Measurements from ENCODE around the gene MUC4. TPM values are rescaled to one million over a fixed set of nuclear protein-coding genes. Genes with fewer than 3 reads are reported as not detected.
"Not testable (repeated sequence)": the region's sequence is repeated elsewhere in the genome, so short reads cannot be mapped to it uniquely, and the experiment has no call there.

Gene MUC4
- total and polyA plus RNA-seq, 2 experiments from 2014 or later = 1.3 TPM

DNA sequence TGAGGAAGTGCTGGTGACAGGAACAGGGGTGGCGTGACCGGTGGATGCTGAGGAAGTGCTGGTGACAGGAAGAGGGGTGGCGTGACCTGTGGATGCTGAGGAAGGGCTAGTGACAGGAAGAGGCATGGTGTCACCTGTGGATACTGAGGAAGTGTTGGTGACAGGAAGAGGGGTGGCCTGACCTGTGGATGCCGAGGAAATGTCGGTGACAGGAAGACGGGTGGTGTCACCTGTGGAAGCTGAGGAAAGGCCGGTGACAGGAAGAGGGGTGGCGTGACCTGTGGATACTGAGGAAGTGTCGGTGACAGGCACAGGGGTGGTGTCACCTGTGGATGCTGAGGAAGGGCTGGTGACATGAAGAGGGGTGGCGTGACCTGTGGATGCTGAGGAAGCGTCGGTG, 30.5 kb downstream of the MUC4 start:
- H3K36me3 Mint-ChIP-seq (ENCODE audit: low read depth) = peaks cover 59% of the 10 kb centered on the region
- H3K27ac Mint-ChIP-seq; H3K4me1 Mint-ChIP-seq; H3K4me3 ChIP-seq; H3K4me3 Mint-ChIP-seq; H2AFZ ChIP-seq; ATAC-seq; H3K27me3 ChIP-seq (ENCODE audit: insufficient read depth); H3K9me2 ChIP-seq (ENCODE audit: insufficient read depth); H3K27ac ChIP-seq (ENCODE audit: low read depth); H4K20me1 ChIP-seq (replicated peaks; ENCODE audit: insufficient read depth); H3K4me2 ChIP-seq; H3K4me1 ChIP-seq (ENCODE audit: insufficient read depth); H3F3A ChIP-seq (replicated peaks; ENCODE audit: low read depth); H3K36me3 ChIP-seq (ENCODE audit: insufficient read depth); DNase-seq (ENCODE audit: low spot score); H3K79me2 ChIP-seq (replicated peaks; ENCODE audit: insufficient read depth): not testable (repeated sequence)
- peaks cover 59% of the 10 kb centered on the region for H3K9me3 Mint-ChIP-seq
- H3K27me3 Mint-ChIP-seq (ENCODE audit: insufficient read depth, low read depth, poor library complexity) = peaks cover 22% of the 10 kb centered on the region

DNA sequence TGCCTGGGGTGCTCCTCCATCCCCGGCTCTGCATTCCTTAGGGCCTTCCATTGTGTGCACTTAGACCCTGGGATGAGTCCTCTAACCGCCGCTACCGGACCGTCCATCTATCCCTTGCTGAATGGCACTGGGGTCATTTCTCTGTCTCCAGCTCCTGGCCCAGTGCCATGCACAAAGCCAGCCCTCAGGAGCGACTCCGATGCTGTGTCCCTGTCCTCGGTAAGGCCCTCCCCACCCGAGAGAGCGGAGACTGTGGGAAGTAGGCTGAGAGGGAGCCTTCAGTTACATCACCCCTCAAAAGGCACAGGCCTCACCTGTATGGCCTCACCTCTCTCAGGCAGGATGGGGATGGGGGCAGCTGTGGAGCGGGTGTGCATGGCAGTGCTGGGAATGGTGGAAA, 33.8 kb downstream of the MUC4 start:
- Histone ChIP-seq H3K4me3 (no peak overlapping the region), H3K9me2 (ENCODE audit: insufficient read depth) (no peaks in the 10 kb centered on the region), H3K4me1 (ENCODE audit: insufficient read depth) (no peaks in the 10 kb centered on the region), H2AFZ (no peak overlapping the region), H3K4me2 (no peak overlapping the region), H3K36me3 (ENCODE audit: insufficient read depth) (no peaks in the 10 kb centered on the region), H3K27ac (ENCODE audit: low read depth) (no peak overlapping the region), H3K27me3 (ENCODE audit: insufficient read depth) (no peaks in the 10 kb centered on the region), H3F3A (replicated peaks; ENCODE audit: low read depth) (no peaks in the 10 kb centered on the region), H4K20me1 (replicated peaks; ENCODE audit: insufficient read depth) (no peaks in the 10 kb centered on the region), H3K79me2 (replicated peaks; ENCODE audit: insufficient read depth) (no peaks in the 10 kb centered on the region)
- peaks cover 33% of the 10 kb centered on the region for H3K9me3 Mint-ChIP-seq
- H3K4me3 Mint-ChIP-seq = no peak overlapping the region
- H3K27me3 Mint-ChIP-seq (ENCODE audit: insufficient read depth, low read depth, poor library complexity) = peaks cover 9% of the 10 kb centered on the region
- ATAC-seq = no peak
- no peaks in the 10 kb centered on the region for H3K4me1 Mint-ChIP-seq
- no peak for DNase-seq (ENCODE audit: low spot score)
- H3K27ac Mint-ChIP-seq = no peak overlapping the region
- peaks cover 33% of the 10 kb centered on the region for H3K36me3 Mint-ChIP-seq (ENCODE audit: low read depth)
- TF ChIP-seq, protein P1, sequence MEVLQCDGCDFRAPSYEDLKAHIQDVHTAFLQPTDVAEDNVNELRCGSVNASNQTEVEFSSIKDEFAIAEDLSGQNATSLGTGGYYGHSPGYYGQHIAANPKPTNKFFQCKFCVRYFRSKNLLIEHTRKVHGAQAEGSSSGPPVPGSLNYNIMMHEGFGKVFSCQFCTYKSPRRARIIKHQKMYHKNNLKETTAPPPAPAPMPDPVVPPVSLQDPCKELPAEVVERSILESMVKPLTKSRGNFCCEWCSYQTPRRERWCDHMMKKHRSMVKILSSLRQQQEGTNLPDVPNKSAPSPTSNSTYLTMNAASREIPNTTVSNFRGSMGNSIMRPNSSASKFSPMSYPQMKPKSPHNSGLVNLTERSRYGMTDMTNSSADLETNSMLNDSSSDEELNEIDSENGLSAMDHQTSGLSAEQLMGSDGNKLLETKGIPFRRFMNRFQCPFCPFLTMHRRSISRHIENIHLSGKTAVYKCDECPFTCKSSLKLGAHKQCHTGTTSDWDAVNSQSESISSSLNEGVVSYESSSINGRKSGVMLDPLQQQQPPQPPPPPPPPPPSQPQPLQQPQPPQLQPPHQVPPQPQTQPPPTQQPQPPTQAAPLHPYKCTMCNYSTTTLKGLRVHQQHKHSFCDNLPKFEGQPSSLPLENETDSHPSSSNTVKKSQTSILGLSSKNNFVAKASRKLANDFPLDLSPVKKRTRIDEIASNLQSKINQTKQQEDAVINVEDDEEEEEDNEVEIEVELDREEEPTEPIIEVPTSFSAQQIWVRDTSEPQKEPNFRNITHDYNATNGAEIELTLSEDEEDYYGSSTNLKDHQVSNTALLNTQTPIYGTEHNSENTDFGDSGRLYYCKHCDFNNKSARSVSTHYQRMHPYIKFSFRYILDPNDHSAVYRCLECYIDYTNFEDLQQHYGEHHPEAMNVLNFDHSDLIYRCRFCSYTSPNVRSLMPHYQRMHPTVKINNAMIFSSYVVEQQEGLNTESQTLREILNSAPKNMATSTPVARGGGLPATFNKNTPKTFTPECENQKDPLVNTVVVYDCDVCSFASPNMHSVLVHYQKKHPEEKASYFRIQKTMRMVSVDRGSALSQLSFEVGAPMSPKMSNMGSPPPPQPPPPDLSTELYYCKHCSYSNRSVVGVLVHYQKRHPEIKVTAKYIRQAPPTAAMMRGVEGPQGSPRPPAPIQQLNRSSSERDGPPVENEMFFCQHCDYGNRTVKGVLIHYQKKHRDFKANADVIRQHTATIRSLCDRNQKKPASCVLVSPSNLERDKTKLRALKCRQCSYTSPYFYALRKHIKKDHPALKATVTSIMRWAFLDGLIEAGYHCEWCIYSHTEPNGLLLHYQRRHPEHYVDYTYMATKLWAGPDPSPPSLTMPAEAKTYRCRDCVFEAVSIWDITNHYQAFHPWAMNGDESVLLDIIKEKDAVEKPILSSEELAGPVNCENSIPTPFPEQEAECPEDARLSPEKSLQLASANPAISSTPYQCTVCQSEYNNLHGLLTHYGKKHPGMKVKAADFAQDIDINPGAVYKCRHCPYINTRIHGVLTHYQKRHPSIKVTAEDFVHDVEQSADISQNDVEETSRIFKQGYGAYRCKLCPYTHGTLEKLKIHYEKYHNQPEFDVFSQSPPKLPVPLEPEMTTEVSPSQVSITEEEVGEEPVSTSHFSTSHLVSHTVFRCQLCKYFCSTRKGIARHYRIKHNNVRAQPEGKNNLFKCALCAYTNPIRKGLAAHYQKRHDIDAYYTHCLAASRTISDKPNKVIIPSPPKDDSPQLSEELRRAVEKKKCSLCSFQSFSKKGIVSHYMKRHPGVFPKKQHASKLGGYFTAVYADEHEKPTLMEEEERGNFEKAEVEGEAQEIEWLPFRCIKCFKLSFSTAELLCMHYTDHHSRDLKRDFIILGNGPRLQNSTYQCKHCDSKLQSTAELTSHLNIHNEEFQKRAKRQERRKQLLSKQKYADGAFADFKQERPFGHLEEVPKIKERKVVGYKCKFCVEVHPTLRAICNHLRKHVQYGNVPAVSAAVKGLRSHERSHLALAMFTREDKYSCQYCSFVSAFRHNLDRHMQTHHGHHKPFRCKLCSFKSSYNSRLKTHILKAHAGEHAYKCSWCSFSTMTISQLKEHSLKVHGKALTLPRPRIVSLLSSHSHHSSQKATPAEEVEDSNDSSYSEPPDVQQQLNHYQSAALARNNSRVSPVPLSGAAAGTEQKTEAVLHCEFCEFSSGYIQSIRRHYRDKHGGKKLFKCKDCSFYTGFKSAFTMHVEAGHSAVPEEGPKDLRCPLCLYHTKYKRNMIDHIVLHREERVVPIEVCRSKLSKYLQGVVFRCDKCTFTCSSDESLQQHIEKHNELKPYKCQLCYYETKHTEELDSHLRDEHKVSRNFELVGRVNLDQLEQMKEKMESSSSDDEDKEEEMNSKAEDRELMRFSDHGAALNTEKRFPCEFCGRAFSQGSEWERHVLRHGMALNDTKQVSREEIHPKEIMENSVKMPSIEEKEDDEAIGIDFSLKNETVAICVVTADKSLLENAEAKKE (CRISPR knock-in tag; IDR thresholded peaks at IDR 0.05) = no peak
- TF ChIP-seq, protein P2, sequence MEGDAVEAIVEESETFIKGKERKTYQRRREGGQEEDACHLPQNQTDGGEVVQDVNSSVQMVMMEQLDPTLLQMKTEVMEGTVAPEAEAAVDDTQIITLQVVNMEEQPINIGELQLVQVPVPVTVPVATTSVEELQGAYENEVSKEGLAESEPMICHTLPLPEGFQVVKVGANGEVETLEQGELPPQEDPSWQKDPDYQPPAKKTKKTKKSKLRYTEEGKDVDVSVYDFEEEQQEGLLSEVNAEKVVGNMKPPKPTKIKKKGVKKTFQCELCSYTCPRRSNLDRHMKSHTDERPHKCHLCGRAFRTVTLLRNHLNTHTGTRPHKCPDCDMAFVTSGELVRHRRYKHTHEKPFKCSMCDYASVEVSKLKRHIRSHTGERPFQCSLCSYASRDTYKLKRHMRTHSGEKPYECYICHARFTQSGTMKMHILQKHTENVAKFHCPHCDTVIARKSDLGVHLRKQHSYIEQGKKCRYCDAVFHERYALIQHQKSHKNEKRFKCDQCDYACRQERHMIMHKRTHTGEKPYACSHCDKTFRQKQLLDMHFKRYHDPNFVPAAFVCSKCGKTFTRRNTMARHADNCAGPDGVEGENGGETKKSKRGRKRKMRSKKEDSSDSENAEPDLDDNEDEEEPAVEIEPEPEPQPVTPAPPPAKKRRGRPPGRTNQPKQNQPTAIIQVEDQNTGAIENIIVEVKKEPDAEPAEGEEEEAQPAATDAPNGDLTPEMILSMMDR (conservative IDR thresholded peaks at IDR 0.05; ENCODE audit: low read depth in 2 of 2) = no peak
- TF ChIP-seq POLR2AphosphoS5 (IDR thresholded peaks at IDR 0.05; ENCODE audit: low read depth) (no peak), ZNF114 (CRISPR knock-in tag; IDR thresholded peaks at IDR 0.05) (no peak), NANOG (IDR thresholded peaks at IDR 0.05; ENCODE audit: borderline replicate concordance) (no peak), EZH2phosphoT487 (IDR thresholded peaks at IDR 0.05; ENCODE audit: unreplicated experiment) (no peak), EZH2 (IDR thresholded peaks at IDR 0.05; ENCODE audit: low read depth, unreplicated experiment) (no peak), STAT1 (IDR thresholded peaks at IDR 0.05; ENCODE audit: unreplicated experiment) (no peak), ZNF331 (CRISPR knock-in tag; IDR thresholded peaks at IDR 0.05; ENCODE audit: low read depth) (no peak), JUNB (IDR thresholded peaks at IDR 0.05; ENCODE audit: unreplicated experiment) (no peak)
- TF ChIP-seq, protein P3, sequence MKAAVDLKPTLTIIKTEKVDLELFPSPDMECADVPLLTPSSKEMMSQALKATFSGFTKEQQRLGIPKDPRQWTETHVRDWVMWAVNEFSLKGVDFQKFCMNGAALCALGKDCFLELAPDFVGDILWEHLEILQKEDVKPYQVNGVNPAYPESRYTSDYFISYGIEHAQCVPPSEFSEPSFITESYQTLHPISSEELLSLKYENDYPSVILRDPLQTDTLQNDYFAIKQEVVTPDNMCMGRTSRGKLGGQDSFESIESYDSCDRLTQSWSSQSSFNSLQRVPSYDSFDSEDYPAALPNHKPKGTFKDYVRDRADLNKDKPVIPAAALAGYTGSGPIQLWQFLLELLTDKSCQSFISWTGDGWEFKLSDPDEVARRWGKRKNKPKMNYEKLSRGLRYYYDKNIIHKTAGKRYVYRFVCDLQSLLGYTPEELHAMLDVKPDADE (IDR thresholded peaks at IDR 0.05) = no peak
